Measurements from ENCODE around the gene SIK2.

SIK2 gene

GRCh38 chr11:111729071-111729830 is 127.0 kb downstream of the SIK2 start:
- no peak for DNase-seq (ENCODE audit: low read depth)
- TF ChIP-seq CTCF (IDR thresholded peaks at IDR 0.05; ENCODE audit: low read depth, low read length, missing control alignments) = no peak

GRCh38 chr11:111729831-111730311 is 127.6 kb downstream of the SIK2 start:
- no peak for TF ChIP-seq CTCF (IDR thresholded peaks at IDR 0.05; ENCODE audit: low read depth, low read length, missing control alignments)
- DNase-seq (ENCODE audit: low read depth) = no peak
- no peak overlapping the region for H3K4me3 ChIP-seq (ENCODE audit: low read depth, low read length)

More at GRCh38 chr11:111729071-111729830, 127.0 kb downstream of the SIK2 start:
- H3K4me3 ChIP-seq (ENCODE audit: low read depth, low read length) = no peak overlapping the region

GRCh38 chr11:111730871-111731591 is 128.8 kb downstream of the SIK2 start:
- no peak overlapping the region for H3K4me3 ChIP-seq (ENCODE audit: low read depth, low read length)
- TF ChIP-seq CTCF (IDR thresholded peaks at IDR 0.05; ENCODE audit: low read depth, low read length, missing control alignments) = no peak
- no peak for DNase-seq (ENCODE audit: low read depth)

GRCh38 chr11:111731821-111732220 is 129.6 kb downstream of the SIK2 start:
- TF ChIP-seq CTCF (IDR thresholded peaks at IDR 0.05; ENCODE audit: low read depth, low read length, missing control alignments) = no peak
- DNase-seq (ENCODE audit: low read depth) = no peak
- no peak overlapping the region for H3K4me3 ChIP-seq (ENCODE audit: low read depth, low read length)

GRCh38 chr11:111733016-111733415 is 130.8 kb downstream of the SIK2 start:
- H3K4me3 ChIP-seq (ENCODE audit: low read depth, low read length) = no peak overlapping the region
- DNase-seq (ENCODE audit: low read depth) = no peak

GRCh38 chr11:111733611-111734088 is 131.4 kb downstream of the SIK2 start:
- no peak for DNase-seq (ENCODE audit: low read depth)
- H3K4me3 ChIP-seq (ENCODE audit: low read depth, low read length) = no peak overlapping the region
- TF ChIP-seq CTCF (IDR thresholded peaks at IDR 0.05; ENCODE audit: low read depth, low read length, missing control alignments) = no peak

More at GRCh38 chr11:111733016-111733415, 130.8 kb downstream of the SIK2 start:
- TF ChIP-seq CTCF (IDR thresholded peaks at IDR 0.05; ENCODE audit: low read depth, low read length, missing control alignments) = no peak

Data from GM12864 (cell line).